Body of pancreas (tissue), 4 donors: ENCODE data around the gene SH3GL1.

Experiments used
- POLR2A ChIP-seq, 3 donors: fragments of 450-650 bp; IDR thresholded peaks; one replicate each; pipeline ENCODE4 v1.6.1; 2016; ENCODE audit warnings: antibody characterized with exemption in 3 of 3, mild to moderate bottlenecking in 2 of 3
- TF ChIP-seq, protein P1 (sequence below), 7 experiments: fragments of 450-650 bp in 4 of 7; fragments of 200-600 bp in 3 of 7; sonication (generic) in 3 of 7; IDR thresholded peaks; one replicate each; pipeline ENCODE4 v1.5.1; 2016 to 2019; ENCODE audit warnings: antibody characterized with exemption in 7 of 7

DNA sequence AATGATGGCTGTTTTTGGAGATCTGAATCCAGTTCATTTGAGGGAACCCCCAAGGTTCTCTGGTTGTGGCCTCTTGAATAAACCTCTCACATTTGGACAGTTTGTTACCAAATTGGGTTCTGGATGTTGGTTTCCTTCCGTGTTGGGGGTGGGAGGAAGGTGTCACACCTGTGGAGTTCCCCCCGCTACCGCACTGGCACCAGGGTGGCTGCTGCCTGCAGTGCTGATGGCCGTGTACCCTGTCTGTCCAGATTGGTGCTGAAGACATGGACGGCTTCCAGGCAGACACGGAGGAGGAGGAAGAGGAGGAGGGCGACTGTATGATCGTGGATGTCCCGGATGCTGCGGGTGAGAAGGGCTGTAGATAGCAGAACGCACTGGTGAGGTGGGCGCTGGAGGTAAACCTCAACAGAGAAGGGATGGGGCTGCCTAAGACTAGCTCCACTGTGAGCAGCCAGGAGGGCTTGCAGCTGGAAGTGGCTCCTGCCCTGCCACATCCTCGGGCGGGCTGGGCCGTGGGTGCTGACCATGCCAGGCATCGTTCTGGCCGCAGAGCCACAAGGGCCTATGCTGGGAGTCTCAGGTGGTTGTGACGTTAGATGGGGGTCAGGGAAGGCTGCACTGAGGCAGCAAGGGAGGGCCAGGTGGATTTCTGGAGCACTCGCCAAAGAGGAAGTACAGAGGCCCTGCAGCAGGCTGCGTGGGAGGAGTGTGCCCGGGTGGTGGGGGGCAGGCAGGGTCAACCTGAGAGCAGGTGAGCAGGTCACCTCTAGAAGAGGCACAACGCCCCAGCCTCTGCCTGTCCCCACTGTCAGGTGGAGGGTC lies 41.9 kb upstream of the SH3GL1 start:
- TF ChIP-seq, protein P1, sequence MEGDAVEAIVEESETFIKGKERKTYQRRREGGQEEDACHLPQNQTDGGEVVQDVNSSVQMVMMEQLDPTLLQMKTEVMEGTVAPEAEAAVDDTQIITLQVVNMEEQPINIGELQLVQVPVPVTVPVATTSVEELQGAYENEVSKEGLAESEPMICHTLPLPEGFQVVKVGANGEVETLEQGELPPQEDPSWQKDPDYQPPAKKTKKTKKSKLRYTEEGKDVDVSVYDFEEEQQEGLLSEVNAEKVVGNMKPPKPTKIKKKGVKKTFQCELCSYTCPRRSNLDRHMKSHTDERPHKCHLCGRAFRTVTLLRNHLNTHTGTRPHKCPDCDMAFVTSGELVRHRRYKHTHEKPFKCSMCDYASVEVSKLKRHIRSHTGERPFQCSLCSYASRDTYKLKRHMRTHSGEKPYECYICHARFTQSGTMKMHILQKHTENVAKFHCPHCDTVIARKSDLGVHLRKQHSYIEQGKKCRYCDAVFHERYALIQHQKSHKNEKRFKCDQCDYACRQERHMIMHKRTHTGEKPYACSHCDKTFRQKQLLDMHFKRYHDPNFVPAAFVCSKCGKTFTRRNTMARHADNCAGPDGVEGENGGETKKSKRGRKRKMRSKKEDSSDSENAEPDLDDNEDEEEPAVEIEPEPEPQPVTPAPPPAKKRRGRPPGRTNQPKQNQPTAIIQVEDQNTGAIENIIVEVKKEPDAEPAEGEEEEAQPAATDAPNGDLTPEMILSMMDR (IDR thresholded peaks at IDR 0.05) = no peak
- TF ChIP-seq POLR2A (IDR thresholded peaks at IDR 0.05) = no peak
